GM23248 (cell line): ENCODE results near the gene C1QL4.

ENCODE experiments used
- EZH2 ChIP-seq: fragments of 200-600 bp; sonication (generic); IDR thresholded peaks from 2 replicates; pipeline ENCODE4 v1.6.1; 2018; ENCODE audit warnings: antibody characterized with exemption, mild to moderate bottlenecking; ENCODE audit not compliant: insufficient read depth, poor library complexity, severe bottlenecking
- EZH2phosphoT487 ChIP-seq: fragments of 200-600 bp; sonication (generic); IDR thresholded peaks from 2 replicates; pipeline ENCODE4 v1.6.1; 2018; ENCODE audit warnings: antibody characterized with exemption, moderate library complexity, mild to moderate bottlenecking, low read depth; ENCODE audit not compliant: insufficient read depth

DNA sequence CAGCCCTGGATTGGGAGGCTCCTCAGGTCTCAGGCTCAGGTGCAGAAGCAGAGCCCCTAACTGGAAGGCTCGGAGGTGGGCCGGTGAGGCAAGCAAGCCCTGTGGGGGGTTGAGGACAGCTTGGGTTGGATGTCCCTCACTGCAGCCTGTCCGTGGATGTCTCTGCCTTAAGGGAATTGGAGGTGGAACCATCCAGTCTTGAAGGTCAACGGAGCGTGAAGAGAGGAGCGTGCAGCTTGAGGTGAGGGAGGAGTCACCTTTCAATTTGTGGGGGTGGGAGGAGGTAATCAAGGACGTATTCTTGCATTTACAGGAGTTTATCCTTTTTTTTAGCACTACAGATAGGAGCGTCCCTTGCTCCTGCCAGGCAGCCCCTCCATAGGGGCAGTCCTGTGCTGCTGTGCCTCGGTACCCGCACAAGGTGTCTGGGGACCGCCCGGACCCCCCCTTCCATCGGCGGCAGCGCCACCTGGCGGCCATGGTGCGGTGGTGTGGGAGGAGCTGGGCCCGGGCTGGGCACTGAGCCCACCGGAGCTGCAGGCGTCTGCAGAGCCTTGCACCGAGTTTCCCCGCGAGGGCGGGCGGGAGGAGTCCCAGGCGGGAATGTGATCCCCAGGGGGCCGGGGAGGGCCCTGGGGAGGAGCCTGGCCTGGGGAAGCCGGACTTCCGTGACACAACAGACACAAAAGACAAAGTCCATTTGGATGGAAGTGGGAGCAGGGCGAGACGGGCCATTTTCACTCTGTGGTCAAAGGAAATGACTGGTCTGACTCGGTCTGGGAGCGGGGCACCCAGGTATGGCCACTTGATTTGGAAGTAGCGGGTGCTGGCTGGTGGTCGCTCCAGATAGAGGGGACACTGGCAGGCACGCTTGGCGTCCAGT, 10.6 kb upstream of the C1QL4 start:
- TF ChIP-seq EZH2 (no peak), EZH2phosphoT487 (no peak)
